Dermis blood vessel endothelial cell (primary cell): Measurements from ENCODE around the gene ZMYND10. TPM values are rescaled to one million over a fixed set of nuclear protein-coding genes. Genes with fewer than 3 reads are reported as not detected.

Experiments used
- DNase-seq: peaks from one replicate; pipeline ENCODE4 v3.0.0; 2010
- total RNA-seq: library from RNA; depleted of rRNA; stranded (reverse); fragments of >200 nt; gene quantifications from 2 replicates; pipeline ENCODE4 v1.2.3, GENCODE V29; 2014

ZMYND10 gene
- total RNA-seq, 1 donor from 2014 or later: not detected

DNA sequence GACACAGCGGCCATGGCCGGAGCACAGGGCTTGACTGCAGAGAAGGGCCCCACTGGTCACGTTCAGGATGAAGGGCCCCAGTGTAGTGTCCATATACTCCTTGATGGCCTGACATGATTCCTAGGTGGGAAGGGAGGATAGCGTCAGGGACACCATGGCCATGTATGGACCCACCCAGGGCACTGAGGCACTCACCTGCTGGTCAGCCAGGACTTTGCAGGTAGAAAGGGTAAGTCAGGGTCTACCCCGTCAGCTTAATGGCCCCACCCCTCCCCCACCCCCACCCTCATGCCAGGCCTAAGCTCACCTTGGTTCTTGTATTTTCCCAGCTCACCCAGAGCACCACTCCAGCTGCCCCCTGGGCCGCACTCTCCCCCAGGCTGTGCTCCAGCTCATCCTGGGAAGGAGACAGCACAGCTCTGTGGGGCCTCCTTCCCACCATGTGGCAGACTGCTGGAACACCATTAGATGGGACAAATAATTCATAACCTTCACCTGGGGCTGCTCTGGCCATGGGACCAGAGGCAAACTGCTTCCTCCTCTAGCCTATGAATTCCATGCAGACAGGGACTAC is 44.8 kb downstream of the ZMYND10 start:
- DNase-seq: no peak

DNA sequence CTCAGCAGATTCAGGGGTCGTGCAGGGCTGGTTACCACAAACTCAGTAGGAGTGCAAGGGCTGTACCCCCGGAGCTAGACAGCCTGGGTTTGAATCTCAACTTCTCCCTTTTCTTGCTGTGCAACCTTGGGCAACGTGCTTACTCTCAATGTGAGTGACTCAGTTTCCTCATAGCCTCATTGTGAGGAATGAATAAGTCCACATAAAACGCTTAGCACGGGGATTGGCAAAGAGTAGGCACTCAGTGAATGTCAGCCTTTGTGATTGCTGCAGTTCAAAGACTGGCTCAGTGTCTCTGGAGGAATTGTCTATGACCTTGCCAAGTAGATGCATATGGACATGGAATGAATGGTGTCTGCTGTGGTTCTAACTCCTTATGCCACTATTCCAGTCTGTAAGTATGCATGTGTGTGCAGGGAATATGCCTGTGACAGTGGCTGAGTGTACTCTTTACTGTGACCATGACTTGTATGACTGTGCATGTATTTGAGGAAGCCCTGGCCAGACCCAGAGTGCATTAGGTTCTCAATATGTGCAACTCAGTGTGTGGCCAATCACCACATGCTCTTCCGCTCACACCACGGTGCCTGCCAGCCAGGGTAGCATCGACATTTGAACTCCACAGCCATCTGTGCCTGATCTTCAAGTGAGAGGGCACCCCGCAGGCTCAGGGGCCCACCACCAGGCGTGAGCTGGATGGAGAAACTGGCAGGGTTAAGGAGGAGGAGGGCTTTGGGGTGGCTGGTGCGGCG is 45.4 kb downstream of the ZMYND10 start:
- DNase-seq: peak; percentile 74

DNA sequence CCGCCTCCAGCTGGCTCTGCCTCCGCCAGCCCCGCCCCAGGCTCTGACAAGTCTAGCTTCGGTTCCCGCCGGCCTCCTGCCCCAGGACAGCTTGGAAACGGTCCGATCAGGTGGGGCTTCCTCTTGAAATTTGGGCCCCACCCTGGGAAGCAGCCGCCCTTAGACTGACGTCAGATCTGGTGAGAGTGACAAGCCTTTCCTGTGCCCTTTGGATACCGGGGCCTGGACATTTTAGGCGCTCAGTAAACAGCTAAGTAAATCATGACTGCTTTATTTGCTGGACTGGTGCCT is 45.9 kb downstream of the ZMYND10 start:
- DNase-seq: no peak

DNA sequence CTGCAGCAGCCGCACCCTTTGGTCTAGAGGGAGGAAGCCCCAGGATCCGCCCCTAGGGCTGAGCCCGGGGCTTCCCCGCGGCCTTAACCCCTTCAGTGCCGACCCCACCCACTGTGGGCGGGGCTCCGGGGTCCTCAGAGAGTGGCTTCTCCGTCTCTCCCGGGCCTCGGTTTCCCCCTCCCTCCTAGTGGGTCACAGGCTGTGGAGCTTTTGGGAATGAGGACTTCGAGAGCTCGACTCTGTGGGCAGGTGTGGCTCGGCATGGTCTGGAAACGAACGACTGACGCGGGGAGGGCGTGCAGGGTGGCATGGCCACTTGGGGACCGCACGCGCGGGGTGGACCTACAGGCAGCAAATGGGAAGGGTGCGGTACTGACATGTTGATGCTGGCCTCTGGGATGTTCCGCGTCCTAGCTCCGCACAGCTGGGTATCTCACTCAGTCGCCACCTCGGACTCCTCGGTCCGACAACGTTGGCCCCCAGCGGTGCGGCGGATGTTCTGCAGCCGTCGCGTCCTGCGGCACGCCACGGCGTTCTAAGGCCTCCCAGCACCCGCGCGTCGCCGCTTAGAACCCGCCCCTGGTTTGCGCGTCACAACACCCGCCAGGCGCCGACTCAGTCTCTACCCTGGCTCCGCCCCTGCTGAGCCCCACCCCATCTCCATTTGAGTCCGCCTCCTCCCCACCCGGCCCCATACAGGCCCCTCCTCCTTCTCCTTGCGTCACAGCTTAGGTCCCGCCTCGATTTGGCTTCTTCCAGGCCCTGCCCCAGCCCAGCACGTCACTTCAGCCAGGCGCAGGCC is 46.5 kb downstream of the ZMYND10 start, which contains the start of the genes HYAL3 and NAA80:
TSS of gene HYAL3 (minus strand) at position 570 of the 802 bp plus-strand sequence. CDS start 3,803 bp downstream, outside the sequence.
TSS of gene NAA80 (minus strand) at position 570 of the 802 bp plus-strand sequence. CDS start 1,942 bp downstream, outside the sequence.
- peak; percentile 100 for DNase-seq

DNA sequence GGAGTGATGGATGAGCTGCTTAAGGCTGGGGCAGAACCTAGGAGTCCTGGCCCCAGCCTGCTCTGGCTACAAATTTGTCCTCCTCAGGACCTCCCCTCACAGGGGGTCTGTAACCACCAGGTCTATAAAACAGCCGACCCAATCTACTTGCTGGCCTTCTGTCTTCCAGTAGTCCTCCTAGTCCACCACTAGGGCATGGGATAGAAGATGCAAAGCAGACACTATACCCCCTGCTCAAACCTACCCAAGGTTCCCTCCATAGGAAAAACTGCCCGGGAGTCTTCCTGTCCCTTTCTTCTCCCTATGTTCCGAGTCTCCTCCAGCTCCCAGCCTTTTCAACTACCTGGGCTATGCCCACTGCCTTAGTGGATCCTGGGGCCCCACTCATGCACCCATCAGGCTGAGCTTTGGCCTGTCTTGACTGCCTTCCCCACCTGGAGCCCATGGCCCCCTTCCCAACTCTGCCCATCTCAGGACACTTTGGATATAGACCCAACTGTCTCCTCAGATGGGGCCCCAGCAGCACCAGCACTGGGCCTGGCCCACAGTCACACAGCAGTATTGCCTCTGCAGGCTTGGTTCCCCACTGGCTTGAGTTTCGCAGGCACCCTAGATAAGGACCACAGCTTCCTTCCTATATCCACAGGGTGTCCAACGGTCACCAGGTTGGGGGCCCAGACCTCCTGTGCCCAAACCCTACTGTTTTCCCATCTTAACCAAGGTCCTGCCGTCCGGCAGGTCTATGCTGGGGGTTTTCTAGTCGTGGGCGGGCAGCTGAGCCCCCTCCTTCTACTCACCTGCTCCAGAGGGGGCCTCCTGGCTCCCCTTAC is 47.4 kb downstream of the ZMYND10 start:
- DNase-seq: no peak

DNA sequence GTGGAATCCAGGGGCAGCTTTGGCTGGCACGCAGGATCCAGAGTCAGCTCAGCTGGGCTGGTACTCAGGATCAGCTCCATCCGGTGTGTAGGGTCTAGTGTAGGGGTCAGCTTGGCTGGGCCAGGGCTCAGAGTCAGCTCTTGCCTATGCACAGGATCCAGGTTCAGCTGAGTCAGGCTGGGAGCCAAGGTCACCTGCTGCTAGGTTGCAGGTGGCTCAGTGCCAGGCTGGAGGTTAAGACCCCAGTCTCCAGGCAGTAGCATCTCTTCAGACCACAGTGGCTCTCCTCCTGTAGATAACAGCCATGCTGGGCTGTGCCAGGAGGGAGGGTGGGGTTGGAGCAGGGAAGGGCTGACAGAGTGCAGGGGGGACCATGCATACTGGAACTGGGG is 48.2 kb downstream of the ZMYND10 start:
- DNase-seq: no peak

DNA sequence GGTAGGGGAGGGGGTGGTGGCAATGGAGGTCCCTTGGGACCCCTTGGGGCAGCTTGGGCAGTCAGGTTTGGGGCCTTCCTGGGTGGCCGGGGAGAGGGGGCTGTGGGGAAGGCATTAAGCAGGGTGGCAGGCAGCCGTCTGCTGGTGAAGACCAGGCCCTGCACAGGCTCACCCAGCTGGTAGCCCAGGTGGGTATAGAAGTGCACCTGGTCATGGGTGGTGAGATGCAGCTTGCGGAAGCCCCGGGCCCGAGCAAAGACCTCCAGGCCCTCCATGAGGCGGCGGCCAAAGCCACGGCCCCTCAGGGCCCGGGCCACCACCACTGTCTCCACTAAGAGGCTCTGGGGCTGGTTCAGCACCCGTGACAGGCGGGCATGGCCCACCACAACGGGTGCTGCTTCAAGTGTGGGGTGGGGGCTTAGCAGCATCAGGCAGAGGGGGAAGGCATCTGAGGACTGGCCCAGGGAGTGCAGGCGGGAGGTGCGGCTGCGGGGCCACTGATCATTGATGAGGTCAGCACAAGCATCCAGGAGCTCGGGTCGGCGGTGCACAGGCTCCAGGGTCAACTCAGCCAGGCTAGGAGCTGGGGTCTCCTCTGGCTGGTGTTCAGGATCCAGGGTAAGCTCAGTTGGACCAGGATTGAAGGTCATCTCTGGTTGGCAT is 48.7 kb downstream of the ZMYND10 start:
- no peak for DNase-seq

DNA sequence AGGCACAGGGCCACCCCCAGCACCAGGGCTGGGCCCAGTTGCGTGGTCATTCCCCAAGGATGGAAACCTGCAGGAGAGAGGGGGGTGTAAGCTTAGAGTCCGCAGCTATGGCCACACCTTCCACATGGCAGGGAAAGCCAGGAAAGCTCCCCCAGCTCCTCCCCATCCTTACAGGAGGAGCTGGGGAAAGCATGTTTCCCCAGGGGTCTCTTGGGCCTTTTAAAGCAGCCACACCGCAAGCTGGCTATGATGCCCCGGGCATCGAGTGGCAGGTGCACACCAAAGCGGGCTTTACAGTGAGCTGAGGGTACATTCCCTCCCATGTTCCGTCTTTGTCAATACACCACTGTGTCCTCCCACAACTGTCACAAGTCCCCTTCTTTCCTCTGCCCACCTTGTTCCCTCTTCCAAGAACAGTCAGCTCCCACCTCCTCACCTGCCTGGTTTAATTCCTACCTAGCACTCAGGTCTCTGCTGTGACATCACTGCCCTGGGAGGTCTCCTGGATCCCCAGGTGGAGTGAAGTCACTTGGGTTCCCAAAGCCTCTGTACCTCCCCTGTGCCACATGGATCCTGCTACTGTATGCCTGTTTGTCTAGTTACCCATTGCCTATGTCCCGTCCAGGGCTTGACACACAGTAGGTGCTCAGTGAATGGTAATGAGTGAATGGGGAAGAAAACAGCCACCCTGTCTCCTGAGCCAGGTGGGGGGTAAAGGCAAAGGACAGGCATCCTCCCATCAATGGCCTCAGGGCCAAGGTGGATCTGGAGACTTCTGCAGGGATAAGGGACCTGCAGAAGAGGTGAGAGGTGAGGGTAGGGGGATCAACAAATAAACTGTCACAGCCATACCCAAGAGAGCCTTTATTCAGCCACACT is 49.7 kb downstream of the ZMYND10 start:
- no peak for DNase-seq

DNA sequence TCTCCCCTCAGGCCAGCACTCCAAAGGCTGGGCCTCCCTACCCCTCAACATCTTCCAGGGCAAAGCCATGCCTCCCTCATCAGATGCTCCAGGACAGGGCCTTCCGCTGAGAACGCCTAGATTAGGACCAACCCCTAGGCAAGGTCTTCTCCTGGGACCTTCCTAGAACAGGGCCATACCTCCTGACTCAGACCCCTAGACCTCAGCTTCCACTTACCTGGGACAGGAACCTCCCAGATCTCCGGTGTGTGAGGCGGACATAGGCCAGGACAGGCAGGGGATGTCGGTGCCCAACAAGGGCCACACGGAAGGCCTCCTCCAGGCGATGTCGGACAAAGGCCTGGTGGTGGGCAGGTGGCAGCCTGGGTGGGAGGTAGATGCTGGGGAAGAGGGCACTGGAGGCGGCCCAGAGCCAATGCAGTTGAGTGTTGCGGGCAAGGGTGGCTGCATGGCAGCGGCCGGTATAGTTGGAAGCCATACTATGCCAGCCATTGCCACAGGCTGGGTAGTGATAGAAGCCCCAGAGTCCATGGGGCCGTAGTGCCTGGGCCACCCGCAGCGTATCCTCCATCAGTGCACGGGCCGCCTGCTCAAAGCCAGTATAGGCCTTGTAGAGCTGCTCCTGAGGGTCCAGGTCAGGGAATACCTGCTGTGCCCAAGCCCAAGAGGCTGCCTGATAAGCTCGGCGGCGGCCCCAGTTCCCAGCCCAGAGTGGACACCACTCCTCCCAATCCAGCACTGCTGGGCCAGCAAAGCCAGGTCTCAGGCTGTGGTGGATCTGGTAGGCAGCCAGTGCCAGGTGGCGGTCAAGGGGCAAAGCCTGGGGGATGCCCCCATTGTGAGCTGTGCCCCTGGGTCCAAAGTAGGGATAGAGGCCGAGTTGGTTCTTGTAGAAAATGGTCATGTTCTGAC is 50.8 kb downstream of the ZMYND10 start:
- no peak for DNase-seq

DNA sequence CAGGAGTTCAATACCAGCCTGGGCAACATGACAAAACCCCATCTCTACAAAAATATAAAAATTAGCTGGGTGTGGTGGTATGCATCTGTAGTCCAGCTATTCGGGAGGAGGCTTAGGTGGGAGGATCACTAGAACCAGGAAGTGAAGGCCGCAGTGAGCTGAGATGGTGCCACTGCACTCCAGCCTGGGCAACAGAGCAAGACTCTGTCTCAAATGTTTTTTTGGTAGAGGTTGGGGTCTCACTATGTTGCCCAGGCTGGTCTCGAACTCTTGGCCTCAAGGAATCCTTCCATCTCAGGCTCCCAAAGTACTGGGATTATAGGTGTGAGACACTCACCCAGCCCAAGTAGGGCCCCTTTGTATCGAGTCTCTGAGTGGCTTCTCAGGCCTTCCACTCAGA is 51.4 kb downstream of the ZMYND10 start:
- DNase-seq: no peak

DNA sequence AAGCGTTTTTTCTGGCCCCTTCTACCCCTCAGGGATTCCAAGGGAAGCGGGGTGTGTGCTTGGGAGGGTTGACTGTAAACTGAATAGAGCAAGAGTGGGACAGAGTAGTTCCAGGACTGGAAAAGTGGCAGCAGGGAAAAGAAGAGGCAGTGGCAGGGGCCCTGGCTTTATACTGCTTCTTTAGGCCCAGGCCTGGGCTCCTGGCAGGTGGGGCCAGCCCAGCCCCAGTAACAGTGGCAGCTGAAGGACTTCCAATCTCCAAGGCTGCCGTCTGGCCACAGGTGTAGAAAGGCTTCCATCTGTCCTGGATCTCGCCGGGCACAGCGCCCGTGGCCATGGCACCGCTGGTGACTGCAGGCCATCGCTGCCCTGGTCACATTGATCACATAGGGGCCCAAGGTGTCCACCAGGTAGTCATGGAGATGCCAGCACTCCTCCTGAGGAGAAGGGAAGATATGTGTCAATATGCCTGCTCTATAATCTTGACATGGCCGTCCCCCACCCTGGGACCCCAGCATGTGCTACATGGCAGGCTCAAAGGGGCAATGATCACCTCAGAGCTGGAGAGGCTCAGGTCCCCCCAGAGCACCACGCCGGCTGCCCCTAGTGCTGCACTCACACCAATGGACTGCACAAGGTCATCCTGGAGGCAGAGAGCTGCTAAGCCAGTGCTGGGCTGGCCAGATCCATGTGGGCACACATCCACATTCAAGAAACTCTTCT is 52.3 kb downstream of the ZMYND10 start:
- no peak for DNase-seq

DNA sequence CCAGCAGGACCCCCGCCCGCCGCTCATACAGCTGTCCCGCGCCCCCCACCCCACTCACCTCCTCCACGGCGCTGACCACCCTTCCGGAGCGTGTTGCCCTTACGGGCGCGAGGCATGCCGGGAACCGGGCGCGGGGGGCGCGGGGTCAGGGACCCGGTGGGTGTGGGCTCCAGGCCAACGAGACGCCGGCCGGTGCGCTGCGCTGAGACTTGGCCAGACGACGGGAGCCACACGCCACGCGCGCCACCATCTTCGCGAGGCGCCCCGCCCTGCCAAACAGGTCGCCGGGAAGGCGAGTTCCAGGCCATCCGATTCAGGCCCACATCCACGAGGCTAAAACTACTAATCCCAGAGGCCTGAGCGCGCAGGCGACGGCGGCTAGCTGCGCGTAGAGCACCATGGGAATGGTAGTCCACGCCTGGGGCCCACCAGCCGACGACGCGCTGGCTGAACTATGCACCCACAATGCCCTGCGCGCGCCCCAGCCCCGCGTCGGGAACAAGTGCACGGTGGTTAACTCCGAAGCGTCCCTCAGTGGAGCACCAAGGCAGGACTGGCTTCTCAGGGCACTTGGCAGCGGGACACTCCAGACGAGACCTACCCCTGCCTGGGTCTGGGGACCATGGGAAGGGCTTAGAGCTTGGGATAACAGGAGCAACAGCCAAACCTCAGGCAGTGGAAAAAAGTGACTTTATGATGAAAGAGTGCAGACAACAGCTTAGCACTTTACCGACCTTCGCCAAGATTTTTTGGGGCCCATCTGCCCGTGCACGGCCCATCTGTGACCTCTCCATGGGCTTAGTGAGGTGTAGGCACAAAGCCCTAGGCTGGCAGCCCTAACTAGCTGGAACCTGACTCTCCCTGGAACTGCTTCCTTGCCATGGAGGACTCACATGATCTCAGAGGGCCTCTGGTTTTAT is 53.1 kb downstream of the ZMYND10 start, which contains the start of gene IFRD2:
TSS of gene IFRD2 (minus strand) at position 271 of the 920 bp plus-strand sequence. CDS start at position 116, 155 bp downstream.
- DNase-seq: peak; percentile 99

Other genes starting within 250 kb of the ZMYND10 start
- gene SEMA3F, start 190.4 kb downstream of the ZMYND10 start, total RNA-seq: 44.6 and 79.4 TPM in 2 replicates
- not detected in 2 replicates for gene GNAT1, start 154.1 kb downstream of the ZMYND10 start, total RNA-seq
- not detected in 2 replicates for gene SLC38A3, start 140.5 kb downstream of the ZMYND10 start, total RNA-seq
- 624 and 776 TPM in 2 replicates for gene GNAI2, start 109.5 kb downstream of the ZMYND10 start, total RNA-seq
- gene SEMA3B, start 76.6 kb downstream of the ZMYND10 start, total RNA-seq: 0.51 and 1.4 TPM in 2 replicates
- gene LSMEM2, start 66.6 kb downstream of the ZMYND10 start, total RNA-seq: not detected in 2 replicates
- 92.2 and 113 TPM in 2 replicates for gene IFRD2, start 53.3 kb downstream of the ZMYND10 start, total RNA-seq
- 24.0 and 28.1 TPM in 2 replicates for gene HYAL3, start 46.3 kb downstream of the ZMYND10 start, total RNA-seq
- 4.9 and 7.3 TPM in 2 replicates for gene NAA80, start 46.3 kb downstream of the ZMYND10 start, total RNA-seq
- 11.4 and 30.6 TPM in 2 replicates for gene HYAL1, start 42.2 kb downstream of the ZMYND10 start, total RNA-seq
- 600 and 601 TPM in 2 replicates for gene HYAL2, start 23.0 kb downstream of the ZMYND10 start, total RNA-seq
- 19.7 and 20.8 TPM in 2 replicates for gene TUSC2, start 17.5 kb downstream of the ZMYND10 start, total RNA-seq
- gene RASSF1, start 4.9 kb downstream of the ZMYND10 start, total RNA-seq: 21.7 and 28.8 TPM in 2 replicates
- gene NPRL2, start 5.0 kb upstream of the ZMYND10 start, total RNA-seq: 14.0 and 16.8 TPM in 2 replicates
- gene CYB561D2, start 5.1 kb upstream of the ZMYND10 start, total RNA-seq: 26.2 and 30.0 TPM in 2 replicates
- 60.3 and 61.6 TPM in 2 replicates for gene TMEM115, start 13.8 kb upstream of the ZMYND10 start, total RNA-seq
- not detected in 2 replicates for gene CACNA2D2, start 157.9 kb upstream of the ZMYND10 start, total RNA-seq
- 2.7 and 3.6 TPM in 2 replicates for gene C3orf18, start 222.0 kb upstream of the ZMYND10 start, total RNA-seq
- gene HEMK1, start 223.8 kb upstream of the ZMYND10 start, total RNA-seq: 8.1 and 13.3 TPM in 2 replicates